Ovary (tissue), 3 donors: Measurements from ENCODE around the gene UNC5A.

Experiments used
- POLR2A ChIP-seq: fragments of 450-650 bp; IDR thresholded peaks from one replicate; pipeline ENCODE4 v1.6.1; 2017; ENCODE audit warnings: antibody characterized with exemption, mild to moderate bottlenecking, moderate library complexity
- TF ChIP-seq, protein P1 (sequence below), 3 donors: fragments of 450-650 bp in 2 of 3; fragments of 200-600 bp in 1 of 3; IDR thresholded peaks; one replicate each; pipeline versions ENCODE4 v1.5.1 to v1.8.0; 2016 to 2022; ENCODE audit warnings: antibody characterized with exemption in 3 of 3, mild to moderate bottlenecking in 1 of 3
- donor health status: DM: no; HTN: no; CAD: no.

DNA sequence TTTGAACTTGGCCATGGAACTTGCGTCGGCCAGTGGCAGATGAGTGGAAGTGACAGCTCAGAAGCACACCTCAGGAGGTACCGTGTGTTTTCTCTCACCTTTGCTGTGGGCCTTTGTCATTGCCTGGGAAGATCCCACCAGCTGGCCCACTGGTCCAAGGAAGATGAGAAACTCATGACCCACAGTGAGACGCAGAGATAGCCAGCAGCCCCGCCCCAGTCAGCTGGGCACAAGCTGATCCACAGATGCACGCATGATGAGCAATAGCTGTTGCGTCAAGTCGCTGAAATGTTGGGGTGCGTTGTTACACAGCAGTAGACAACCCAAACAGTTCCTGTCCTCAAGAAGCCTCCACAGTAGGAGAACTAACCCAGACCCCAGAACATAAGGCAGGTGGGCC lies 30.8 kb upstream of the UNC5A start:
- TF ChIP-seq, protein P1, sequence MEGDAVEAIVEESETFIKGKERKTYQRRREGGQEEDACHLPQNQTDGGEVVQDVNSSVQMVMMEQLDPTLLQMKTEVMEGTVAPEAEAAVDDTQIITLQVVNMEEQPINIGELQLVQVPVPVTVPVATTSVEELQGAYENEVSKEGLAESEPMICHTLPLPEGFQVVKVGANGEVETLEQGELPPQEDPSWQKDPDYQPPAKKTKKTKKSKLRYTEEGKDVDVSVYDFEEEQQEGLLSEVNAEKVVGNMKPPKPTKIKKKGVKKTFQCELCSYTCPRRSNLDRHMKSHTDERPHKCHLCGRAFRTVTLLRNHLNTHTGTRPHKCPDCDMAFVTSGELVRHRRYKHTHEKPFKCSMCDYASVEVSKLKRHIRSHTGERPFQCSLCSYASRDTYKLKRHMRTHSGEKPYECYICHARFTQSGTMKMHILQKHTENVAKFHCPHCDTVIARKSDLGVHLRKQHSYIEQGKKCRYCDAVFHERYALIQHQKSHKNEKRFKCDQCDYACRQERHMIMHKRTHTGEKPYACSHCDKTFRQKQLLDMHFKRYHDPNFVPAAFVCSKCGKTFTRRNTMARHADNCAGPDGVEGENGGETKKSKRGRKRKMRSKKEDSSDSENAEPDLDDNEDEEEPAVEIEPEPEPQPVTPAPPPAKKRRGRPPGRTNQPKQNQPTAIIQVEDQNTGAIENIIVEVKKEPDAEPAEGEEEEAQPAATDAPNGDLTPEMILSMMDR (IDR thresholded peaks at IDR 0.05): no peak
- TF ChIP-seq POLR2A: no peak
